HG03060 (cell line): Measurements from ENCODE around the gene ENTHD1.
"Not testable (repeated sequence)": the region's sequence is repeated elsewhere in the genome, so short reads cannot be mapped to it uniquely, and the experiment has no call there.

Experiments used
- ATAC-seq: cut with Tn5 transposase; IDR thresholded peaks from one replicate; pipeline ENCODE4 v1.9.1; 2021; ENCODE audit warnings: low read depth, moderate number of reproducible peaks; ENCODE audit not compliant: unreplicated experiment

ENTHD1 gene

DNA sequence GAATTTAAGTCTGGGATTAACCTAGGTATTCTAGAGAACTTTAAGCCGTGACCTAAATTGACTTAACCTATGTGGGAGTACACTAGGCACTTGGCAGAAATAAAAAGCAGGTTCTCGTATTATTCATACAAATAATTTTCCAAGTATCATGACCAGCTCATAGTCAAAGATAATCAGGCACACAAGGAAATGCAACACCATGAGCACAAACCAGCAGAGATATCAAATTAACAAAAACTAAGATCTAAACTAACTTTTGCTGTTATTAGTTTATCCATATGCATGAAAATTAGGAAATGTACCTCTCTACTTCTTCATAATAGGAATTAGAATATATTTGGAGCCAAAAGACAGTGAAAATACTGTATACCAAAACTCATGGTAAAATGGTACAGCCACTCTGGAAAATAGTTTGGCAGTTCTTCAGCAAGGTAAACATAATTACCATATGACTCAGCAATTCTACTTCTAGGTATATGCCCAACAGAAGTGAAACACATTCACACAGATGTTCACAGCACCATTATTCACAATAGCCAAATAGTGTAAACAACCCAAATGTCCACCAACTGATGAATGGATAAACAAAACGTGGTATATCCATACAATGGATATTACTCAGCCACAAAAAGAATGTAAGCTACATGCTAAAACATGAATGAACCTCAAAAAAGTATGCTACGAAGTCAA, 154.1 kb downstream of the ENTHD1 start:
- no peak for ATAC-seq

DNA sequence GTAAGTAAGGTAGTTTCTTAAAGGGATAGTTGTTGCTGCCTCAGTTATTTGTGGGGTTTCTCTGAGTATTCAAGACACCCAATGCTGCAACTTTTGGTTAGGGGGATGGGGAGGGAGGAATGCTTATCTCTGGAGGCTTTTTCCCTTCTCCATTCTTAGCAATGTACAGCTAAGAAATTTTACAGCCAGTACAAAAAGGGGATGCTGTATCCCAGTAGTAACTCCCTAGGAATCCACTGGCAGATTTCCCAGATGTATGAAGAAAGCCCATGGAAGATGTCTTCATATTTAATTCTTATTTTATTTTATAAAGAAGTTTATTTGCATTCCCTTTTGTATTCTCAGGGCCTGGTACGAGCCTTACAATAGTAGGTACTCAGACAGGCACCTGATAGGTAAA, 154.8 kb downstream of the ENTHD1 start:
- ATAC-seq = no peak

DNA sequence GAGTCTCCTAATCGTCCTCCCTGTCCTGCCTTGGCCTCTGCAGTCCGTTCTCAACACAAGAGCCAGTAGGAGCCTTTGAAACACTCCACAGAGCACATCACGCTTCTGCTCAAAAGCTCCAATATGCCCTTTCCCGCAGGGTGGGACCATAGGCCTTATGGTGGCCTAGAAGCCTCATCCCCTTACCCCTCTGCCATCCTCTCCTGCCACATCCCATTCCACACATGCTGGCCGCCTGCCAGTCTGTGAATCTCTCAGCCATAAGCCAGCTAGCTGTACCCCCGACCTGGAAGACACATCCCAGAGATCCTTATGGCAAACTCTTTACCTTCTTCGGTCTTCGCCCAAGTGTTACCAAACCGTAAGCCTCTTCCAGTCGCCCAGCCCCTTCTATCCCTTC, 157.8 kb downstream of the ENTHD1 start:
- ATAC-seq = no peak

DNA sequence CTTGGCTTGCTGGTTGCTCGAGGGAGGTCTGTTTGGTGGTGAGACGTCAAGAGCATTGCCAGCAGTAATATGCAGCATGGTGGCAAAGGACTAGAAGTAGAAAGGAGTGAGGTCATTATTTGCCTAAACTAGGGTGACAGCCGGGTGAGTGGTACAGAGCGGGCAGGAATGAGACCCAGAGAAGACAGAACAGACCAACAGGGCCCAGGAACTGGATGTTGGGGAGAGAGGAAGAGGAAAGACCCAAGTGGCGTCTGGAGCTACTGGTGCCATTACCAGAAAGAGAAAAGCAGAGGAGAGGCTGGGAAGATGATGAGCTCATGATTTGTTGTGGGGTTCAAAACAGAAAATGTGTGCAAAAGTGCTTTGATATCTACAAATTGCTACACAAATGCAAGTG, 158.7 kb downstream of the ENTHD1 start:
- ATAC-seq = no peak

DNA sequence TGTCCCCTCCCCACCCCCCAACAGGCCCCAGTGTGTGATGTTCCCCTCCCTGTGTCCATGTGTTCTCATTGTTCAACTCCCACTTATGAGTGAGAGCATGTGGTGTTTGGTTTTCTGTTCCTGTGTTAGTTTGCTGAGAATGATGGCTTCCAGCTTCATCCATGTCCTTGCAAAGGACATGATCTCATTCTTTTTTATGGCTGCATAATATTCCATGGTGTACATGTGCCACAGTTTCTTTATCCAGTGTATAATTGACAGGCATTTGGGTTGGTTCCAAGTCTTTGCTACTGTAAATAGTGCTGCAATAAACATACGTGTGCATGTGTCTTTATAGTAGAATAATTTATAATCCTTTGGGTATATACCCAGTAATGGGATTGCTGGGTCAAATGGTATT, 159.5 kb downstream of the ENTHD1 start:
- not testable (repeated sequence) for ATAC-seq

DNA sequence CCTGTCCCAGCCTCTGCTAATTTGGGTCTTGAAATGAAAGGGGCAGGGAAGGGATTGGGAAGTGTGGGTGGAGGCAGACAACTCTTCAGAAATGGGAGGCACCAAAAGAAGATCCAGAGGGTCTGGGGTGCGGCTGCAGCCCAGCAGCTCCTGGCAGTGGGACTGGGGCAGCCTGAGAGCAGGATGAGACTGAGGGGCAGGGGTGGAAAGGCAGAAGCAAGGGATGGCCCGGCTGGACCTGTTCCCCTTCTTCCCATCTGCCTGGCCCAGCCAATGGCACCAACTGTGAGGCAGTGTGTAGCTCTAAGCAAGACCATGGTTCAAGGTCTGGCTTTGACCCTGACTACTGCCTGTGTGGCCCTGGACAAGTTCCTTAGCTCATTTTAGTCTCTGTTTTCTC, 160.4 kb downstream of the ENTHD1 start:
- ATAC-seq = no peak

DNA sequence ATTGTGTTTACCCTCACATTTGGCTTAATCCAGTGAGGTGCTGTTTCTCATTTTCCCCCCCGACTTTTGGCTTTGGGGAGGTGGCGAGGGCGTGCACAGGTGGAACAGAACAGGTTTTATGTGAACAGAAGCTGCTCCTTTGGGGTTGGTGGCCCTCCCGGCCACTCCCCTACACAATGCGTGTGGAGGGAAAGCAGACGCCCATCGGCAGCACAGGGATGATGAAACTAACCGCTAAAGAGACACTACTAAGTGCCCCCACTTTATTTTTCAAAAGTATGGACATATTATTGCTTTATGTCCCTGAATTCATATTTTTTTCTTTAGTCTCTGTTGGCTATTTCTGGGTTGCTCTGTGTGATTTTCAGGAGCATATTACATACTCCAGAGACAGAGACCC, 160.9 kb downstream of the ENTHD1 start:
- ATAC-seq = no peak

DNA sequence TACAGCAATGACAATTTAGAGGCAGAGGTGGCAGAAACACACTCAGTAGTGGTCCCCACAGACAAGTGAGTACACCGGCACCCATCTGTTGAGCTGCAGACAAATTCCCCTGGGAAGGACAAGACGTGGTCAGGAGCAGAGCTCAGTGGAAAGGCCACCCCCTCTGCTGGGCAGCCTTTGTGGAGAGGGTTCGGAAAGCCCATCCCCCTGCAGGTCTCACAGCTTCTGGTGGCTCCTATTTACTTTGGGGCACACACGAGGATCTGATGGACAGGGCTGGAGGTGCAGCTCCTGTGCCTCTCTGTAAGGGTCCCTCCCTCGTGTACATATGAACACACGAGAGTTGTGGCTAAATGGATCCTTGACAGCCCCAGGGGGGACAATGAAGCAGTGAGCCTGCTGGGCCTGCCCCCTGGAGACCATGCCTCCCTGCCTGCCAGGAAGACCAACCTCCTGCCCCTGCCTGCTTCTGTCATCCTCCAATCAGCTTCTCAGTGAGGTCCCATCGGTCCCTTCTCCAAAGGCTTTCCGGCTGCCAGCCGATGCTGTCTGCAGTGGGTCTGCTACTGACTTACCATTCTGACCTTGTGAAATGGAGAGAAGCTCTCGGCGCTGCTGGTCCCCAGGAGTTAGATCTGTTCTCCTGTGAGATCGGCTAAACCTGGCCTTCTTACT, 161.5 kb downstream of the ENTHD1 start:
- ATAC-seq = no peak

DNA sequence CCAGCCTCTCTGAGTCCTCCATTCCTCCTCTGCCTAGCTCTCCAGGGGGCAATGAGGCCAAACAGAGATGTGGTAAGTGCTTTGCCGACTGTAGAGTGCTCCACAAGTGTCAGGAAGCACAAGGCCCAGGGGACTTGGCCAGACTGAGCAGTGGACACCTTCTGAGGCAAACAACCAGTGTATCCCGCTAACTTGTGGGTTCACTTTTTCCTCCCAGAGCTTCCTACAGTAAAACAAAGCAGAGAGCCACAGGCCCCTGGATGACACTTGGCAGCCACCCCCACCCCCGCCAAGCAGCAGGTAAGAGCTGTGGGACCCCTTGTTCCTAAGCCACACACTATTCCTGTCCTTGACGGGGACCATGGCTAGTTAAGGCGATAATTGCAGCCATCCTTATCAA, 162.1 kb downstream of the ENTHD1 start:
- no peak for ATAC-seq

DNA sequence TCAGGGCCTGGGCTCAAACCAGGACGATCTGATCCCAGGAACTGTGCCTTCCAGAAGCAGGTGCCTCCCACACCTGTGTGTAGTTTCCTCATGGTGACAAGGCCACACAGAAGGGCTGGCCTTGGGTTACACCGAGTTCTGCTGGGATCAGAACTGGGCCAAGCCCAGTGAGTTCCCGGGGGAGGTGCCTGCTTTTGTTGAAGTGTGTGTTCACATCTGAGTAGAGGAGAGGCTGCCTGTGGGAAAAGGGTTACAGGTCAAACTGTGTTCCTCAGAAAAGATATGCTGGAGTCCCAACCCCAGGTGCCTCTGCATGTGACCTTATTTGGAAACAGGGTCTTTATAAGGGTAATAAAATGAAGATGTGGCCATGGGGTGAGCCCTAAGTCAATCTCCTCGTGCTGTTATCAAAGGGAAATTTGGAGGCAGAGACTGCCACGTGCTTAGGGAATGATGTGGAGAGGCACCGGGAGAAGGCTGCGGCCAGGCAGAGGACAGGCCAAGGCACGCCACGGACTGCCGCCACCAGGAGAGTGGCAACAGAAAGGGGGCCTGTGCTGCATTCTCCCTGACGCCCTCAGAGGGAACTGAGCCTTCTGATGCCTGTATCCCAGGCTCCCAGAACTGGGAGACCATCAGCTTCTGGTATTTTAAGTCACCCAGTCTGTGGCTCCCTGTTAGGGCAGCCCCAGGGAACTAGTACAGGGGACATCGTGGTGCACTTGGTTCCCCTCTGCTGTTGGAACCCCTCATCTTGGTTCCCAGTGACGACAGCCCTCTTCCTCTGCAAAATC, 164.2 kb downstream of the ENTHD1 start:
- no peak for ATAC-seq

DNA sequence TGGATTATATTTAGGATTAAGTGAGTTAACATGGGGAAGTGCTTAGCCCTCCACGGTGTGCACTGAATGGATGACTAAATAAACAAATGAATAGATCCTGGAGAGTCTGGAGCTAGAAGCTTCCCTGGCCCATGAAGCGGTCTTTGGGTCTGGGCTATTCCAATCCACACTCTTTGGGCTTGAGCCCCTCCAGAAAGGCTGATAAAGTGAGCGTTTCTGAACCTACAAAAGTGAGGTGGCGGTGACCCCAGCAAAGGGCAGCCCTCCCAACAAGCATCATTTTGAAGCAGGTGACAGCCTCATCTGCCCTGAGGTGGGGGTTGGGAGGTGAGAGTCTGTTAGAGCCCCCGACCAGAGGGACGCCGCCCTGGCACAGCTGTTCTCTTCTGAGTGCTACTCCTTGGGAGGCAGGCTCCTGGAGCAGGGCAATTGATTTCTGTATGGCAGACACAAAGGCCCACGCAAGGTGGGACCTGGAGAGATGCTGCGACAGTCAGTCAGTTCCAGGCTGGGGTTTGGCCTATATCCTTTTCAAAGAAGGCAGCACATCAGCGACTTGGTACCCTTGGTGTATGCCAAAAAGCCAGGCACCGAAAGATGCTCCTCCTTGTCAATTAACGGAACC, 165.2 kb downstream of the ENTHD1 start:
- ATAC-seq = no peak

DNA sequence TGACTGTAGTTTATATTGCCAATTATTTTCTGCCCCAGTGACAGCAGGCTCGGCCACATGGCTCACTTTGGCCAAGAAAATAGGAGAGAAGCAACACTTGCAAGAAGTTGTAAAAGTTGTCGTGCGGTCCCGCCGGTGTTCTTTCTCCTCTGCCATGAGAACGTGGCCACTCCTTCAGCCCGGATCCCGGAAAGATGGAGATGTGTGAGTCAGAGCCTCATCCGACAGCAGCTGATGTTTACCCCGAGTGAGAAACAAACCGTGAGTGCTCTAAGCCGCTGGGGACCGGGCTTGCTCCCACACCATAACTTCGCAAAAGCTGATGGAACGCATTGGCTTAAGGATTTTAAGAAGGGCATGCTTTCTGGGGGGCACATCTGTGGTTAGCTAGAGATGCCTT, 166.0 kb downstream of the ENTHD1 start:
- ATAC-seq = no peak

DNA sequence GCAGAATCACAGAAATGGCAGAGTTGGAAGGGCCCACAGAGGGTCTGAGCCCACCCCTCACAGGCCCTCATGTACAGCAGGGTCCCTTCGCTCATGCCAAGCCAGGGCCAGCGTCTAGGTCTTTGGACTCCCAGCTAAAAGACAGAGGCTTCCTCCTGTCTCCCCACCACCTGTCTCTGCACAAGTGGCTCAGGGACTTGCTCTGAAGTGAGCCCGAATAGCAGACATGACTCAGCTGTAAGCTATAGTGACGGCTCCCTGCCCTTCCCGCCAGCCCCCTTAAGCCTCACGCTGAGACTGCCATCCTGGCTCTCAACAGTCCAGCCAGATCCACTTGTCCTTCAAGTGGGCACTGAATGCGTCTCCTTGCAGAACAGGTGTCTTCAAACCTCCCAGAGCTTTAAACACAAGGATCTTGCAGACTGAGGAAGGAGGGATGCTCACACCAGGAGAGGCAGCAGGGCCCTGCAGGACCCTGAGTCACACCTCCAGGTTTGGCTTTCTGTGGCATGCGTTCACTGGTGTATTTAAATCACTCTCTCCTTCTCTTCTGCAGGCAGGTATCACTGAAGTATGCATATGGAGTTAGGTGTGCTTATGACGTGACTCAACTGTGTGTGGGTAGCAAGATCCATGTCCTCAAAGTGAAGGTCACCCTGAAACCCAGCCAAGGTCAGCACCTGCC, 168.1 kb downstream of the ENTHD1 start:
- no peak for ATAC-seq

DNA sequence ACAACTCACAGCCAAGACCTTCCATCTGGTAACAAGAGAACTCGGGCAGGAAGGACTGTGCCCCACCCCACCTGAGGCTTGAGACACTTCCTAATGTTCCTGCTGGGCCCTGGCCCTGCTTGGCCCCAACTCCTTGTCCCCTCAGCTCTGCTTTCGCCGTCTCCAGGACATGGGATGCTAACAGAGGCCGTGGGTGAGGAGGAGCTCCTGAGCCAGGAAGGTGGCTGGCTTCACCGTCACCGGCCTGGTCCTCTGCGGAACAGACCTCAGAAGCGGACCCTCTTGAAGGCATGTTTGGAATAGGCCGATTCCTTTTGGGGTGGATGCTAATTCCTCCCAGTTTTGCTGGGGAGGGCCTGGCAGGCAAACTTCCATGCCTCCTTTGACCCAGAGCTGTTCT, 168.7 kb downstream of the ENTHD1 start:
- no peak for ATAC-seq

DNA sequence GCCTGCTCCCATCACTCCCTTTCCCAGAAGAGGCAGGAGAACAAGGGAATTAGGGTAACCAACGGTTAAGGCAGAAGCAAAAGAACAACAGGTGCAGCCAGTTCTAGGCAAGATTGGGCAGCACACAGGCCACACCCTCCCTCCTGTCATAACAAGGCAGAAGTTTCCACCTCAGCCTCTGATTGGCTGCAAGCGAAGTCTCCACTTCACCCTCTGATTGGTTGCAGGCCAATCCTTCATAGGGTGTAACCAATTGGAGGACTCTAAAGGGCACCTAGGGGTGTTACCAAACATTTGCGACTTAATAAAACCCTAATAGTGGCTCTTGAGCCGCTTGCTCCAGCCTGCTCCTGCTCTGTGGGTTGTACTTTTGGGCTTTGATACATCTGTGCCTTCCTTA, 169.2 kb downstream of the ENTHD1 start:
- no peak for ATAC-seq

DNA sequence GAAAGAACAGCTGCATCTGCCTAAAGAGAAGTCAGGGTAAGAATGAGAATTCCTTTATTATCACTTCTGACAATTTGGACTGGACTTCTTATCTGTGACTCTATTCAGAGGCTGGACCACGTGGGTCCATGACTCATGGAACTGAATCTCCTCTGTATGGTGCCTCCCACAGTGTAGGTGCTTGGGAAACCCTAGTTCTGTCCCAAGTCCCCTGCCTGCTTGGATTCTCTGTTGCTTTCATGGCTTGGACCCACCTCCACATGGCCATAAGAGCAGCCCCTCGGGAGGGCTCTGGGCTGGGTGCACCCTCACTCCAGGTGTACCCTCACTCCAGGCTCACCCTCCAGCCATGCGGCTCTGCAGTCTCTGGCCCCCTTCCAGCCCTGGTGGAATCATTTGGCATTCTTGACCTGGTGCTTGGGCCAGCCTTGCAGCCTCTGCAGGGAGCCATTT, 169.6 kb downstream of the ENTHD1 start:
- no peak for ATAC-seq

DNA sequence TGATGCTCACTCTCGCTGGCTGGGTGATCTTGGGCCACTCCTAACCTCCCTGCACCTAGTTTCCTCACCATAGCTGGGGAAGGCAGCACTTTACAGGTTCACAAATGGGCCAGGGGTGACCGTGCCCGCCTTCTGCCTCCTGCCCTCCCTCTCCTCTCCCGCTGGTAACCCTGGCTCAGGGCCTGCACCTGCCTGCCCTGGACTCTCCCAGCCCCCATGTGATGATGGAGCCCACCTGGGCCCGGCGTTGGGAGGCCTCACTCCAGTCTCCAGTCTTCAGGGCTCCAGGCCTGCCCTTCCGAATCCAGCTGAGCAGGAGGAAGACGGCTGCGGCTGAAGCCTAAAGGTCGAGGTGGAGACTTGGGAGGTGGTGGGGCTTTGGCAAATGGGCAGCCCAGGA, 170.1 kb downstream of the ENTHD1 start:
- ATAC-seq = no peak

DNA sequence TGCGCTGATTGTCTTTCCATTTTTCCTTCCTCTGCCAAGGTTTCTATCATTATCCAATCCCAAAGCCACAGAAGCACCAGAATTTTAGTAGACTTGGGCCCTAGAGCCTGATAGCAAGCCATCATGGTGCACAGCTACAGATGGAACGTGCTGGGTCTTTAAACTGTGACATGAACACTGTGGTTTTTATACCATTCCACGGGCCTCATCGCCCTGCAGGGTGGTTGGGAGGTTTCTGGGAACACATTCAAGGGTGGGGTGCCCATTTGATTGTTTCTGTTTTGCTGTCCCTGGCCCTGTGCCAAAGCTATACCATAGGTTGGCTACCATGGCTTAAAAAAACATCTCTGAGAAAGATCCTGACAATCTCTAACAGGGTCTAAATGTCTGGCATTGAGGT, 171.1 kb downstream of the ENTHD1 start:
- ATAC-seq = no peak

DNA sequence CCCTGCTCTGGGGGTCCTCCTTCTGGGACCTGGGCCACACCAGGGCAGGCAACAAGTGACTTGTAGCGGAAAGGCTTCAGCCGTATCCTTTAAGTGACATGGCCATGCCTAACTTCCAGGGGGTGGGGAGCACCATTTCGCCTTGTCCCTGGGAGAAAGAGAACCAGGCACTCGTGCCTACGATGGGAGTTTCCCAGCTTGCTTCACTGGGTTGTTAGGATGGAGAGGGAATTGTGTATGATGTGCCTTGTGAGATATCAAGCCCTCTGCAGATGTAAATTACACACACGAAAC, 171.6 kb downstream of the ENTHD1 start:
- ATAC-seq = no peak

DNA sequence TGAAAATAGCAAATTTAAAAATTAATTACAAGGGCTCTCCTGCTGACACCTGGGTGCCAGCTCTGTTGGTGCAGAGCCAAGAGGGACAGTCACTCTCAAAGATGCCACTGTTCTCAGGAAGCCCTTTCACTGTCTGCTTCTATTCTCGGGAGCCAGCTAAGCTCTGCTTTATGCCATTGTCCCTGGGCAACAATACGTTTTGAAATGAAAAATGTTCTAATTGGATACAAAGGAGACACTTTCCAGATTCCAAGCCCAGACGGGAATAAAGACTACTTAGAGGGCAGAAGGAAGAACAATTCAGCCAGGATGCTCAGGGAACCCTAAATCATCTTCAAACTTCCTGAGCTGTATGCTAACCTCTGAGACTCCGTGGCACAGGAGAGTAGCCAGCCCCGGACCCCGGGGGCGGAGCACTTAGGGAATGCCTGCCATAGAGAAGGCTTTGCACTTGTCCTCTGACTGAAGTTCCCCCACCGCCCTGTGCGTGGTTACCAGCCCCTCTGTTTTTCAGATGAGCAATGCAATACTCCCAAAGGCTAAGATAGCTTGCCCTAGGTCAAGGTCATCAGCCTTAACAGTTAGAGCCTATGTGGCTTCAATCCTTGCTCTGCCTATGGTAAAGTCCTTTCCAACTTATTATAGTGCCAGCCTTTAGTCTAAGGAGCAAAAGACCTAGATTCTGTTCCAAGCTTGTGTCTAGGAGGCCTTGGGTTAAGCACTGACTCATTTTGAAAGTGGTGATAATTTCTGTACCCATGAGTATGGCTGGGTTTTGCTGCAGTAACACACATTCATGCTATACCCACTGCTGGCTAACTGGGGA, 172.1 kb downstream of the ENTHD1 start:
- no peak for ATAC-seq
